HepG2 (cell line): Measurements from ENCODE around the gene WDR81. TPM values are rescaled to one million over a fixed set of nuclear protein-coding genes. Genes with fewer than 3 reads are reported as not detected.
A peak's percentile ranks its signal among the peaks of the same experiment; 100 is the strongest.

ENCODE experiments used
- AGO1 ChIP-seq: fragments of 200-400 bp; formaldehyde crosslinking; IDR thresholded peaks from 2 replicates; pipeline ENCODE4 v1.6.1; 2017; ENCODE audit warnings: mild to moderate bottlenecking, low read depth, low read length, moderate library complexity; ENCODE audit not compliant: poor library complexity, severe bottlenecking
- ARNTL ChIP-seq: sonication (generic); formaldehyde crosslinking; IDR thresholded peaks from 2 replicates; pipeline ENCODE4 v1.4.0; 2020; ENCODE audit warnings: mild to moderate bottlenecking, missing genetic modification reagents
- BORCS8-MEF2B ChIP-seq: sonication (generic); formaldehyde crosslinking; IDR thresholded peaks from 2 replicates; pipeline ENCODE4 v1.8.0; 2022; ENCODE audit warnings: mild to moderate bottlenecking, missing genetic modification reagents
- ETV6 ChIP-seq: sonication (generic); formaldehyde crosslinking; conservative IDR thresholded peaks from 2 replicates; pipeline ENCODE4 v1.4.0; 2020; ENCODE audit warnings: missing genetic modification reagents
- FLYWCH1 ChIP-seq: sonication (generic); formaldehyde crosslinking; IDR thresholded peaks from 2 replicates; pipeline ENCODE4 v1.8.1; 2023; ENCODE audit warnings: mild to moderate bottlenecking, missing genetic modification reagents
- HOXD1 ChIP-seq: sonication (generic); formaldehyde crosslinking; IDR thresholded peaks from 2 replicates; pipeline ENCODE4 v1.5.0; 2020; ENCODE audit warnings: missing genetic modification reagents
- MAFG ChIP-seq: sonication (generic); formaldehyde crosslinking; IDR thresholded peaks from 2 replicates; pipeline ENCODE4 v1.5.1; 2020; ENCODE audit warnings: mild to moderate bottlenecking, missing genetic modification reagents
- MIXL1 ChIP-seq: IDR thresholded peaks from 2 replicates; pipeline ENCODE4 v1.6.1; 2016
- MYC ChIP-seq: sonication (generic); formaldehyde crosslinking; IDR thresholded peaks from 2 replicates; pipeline ENCODE4 v1.9.0; 2021; ENCODE audit warnings: missing genetic modification reagents, borderline replicate concordance
- MYNN ChIP-seq: sonication (generic); formaldehyde crosslinking; IDR thresholded peaks from 2 replicates; pipeline ENCODE4 v1.4.0; 2020; ENCODE audit warnings: mild to moderate bottlenecking, low read depth, missing genetic modification reagents
- NFIC ChIP-seq: IDR thresholded peaks from 2 replicates; pipeline ENCODE4 v1.6.1; 2012; ENCODE audit warnings: mild to moderate bottlenecking, low read length, inconsistent platforms
- POLR2A ChIP-seq, 2 experiments: IDR thresholded peaks; 2 replicates each; pipeline ENCODE4 v1.6.1; 2011; ENCODE audit warnings: low read depth in 2 of 2, low read length in 2 of 2, mild to moderate bottlenecking in 1 of 2, moderate library complexity in 1 of 2; ENCODE audit not compliant: insufficient read depth in 1 of 2
- SIN3A ChIP-seq: IDR thresholded peaks from 2 replicates; pipeline ENCODE4 v1.6.1; 2011; ENCODE audit warnings: low read depth, mild to moderate bottlenecking, control low read depth, low read length, borderline replicate concordance
- ZFP36 ChIP-seq: fragments of 150-350 bp; IDR thresholded peaks from 2 replicates; pipeline ENCODE4 v1.6.1; 2018; ENCODE audit warnings: borderline replicate concordance, low read length, low read depth; ENCODE audit not compliant: partially characterized antibody
- ZFX ChIP-seq: sonication (generic); formaldehyde crosslinking; IDR thresholded peaks from 2 replicates; pipeline ENCODE4 v1.4.0; 2020; ENCODE audit warnings: mild to moderate bottlenecking, low read depth, missing genetic modification reagents, moderate library complexity
- ZMYM3 ChIP-seq: sonication (generic); formaldehyde crosslinking; IDR thresholded peaks from 2 replicates; pipeline ENCODE4 v1.5.1; 2020; ENCODE audit warnings: mild to moderate bottlenecking, missing genetic modification reagents
- ZNF12 ChIP-seq: sonication (generic); formaldehyde crosslinking; IDR thresholded peaks from 2 replicates; pipeline ENCODE4 v1.5.0; 2020; ENCODE audit warnings: missing genetic modification reagents
- ZNF143 ChIP-seq: sonication (generic); formaldehyde crosslinking; IDR thresholded peaks from 2 replicates; pipeline ENCODE4 v1.4.0; 2020; ENCODE audit warnings: missing genetic modification reagents
- ZNF253 ChIP-seq: sonication (generic); formaldehyde crosslinking; IDR thresholded peaks from 2 replicates; pipeline ENCODE4 v1.8.0; 2022; ENCODE audit warnings: mild to moderate bottlenecking, missing genetic modification reagents, borderline replicate concordance
- ZNF430 ChIP-seq: sonication (generic); formaldehyde crosslinking; IDR thresholded peaks from 2 replicates; pipeline ENCODE4 v1.9.0; 2021; ENCODE audit warnings: mild to moderate bottlenecking, missing genetic modification reagents
- ZNF496 ChIP-seq: sonication (generic); formaldehyde crosslinking; IDR thresholded peaks from 2 replicates; pipeline ENCODE4 v1.8.1; 2023; ENCODE audit warnings: mild to moderate bottlenecking, moderate library complexity, missing genetic modification reagents; ENCODE audit not compliant: insufficient replicate concordance
- ZNF549 ChIP-seq: sonication (generic); formaldehyde crosslinking; IDR thresholded peaks from 2 replicates; pipeline ENCODE4 v1.5.0; 2020; ENCODE audit warnings: missing genetic modification reagents
- ZNF607 ChIP-seq: sonication (generic); formaldehyde crosslinking; IDR thresholded peaks from 2 replicates; pipeline ENCODE4 v1.5.1; 2020; ENCODE audit warnings: missing genetic modification reagents, mild to moderate bottlenecking, borderline replicate concordance
- polyA plus RNA-seq, 8 experiments: library from polyadenylated mRNA; depleted of rRNA in 3 of 8; stranded (reverse) in 7 of 8; unstranded in 1 of 8; fragments of >200 nt; fragmentation: Illumina TruSeq in 4 of 8; extraction: Trizol in 4 of 8; gene quantifications; 2 replicates each; pipeline versions ENCODE4 v1.2.1 to v1.2.3, GENCODE V29; 2011 to 2016; ENCODE audit warnings: low read depth in 4 of 8, missing spikeins in 1 of 8, mixed read lengths in 1 of 8; ENCODE audit not compliant: insufficient read depth in 1 of 8
- total RNA-seq, 5 experiments: library from RNA; depleted of rRNA; stranded (reverse); fragments of >200 nt; fragmentation: Illumina TruSeq; extraction: Trizol; gene quantifications; 2 replicates each; pipeline ENCODE4 v1.2.3, GENCODE V29; 2016; ENCODE audit warnings: low read depth in 1 of 5
- TF ChIP-seq, protein P1 (sequence below): sonication (generic); formaldehyde crosslinking; IDR thresholded peaks from 2 replicates; pipeline ENCODE4 v1.5.0; 2020; ENCODE audit warnings: missing genetic modification reagents
- TF ChIP-seq, protein P2 (sequence below): IDR thresholded peaks from 2 replicates; pipeline ENCODE4 v1.4.0; 2020; ENCODE audit warnings: mild to moderate bottlenecking, missing genetic modification reagents
- TF ChIP-seq, protein P3 (sequence below): sonication (generic); formaldehyde crosslinking; IDR thresholded peaks from 2 replicates; pipeline ENCODE4 v1.4.0; 2020; ENCODE audit warnings: missing genetic modification reagents

WDR81 gene
- total and polyA plus RNA-seq, 2 of the 13 experiments (the other 11 are each of a cell fraction or from before 2014, with no cell fraction given) = 9.1 to 16.7 TPM

DNA sequence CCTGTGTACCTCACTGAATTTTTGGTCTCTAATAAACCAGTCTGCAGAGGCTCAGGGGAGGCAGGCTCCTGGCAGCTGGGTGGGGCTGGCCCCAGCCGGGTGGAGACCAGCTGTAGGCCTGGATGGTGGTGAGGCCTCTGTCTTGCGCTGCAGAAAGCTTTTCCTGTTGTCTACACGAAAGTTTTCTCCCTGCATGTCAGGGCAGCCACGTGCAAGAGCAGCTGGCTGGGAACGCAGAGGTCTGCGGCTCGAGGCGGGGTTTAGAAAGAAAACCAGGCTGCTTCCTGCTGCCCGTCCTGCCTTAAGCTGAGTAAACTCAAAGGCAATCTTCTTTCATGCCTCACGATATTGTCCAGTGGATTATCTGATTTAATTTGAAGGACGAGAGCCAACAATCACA, 39.8 kb downstream of the WDR81 start (continued):
- TF ChIP-seq SIN3A (0 out of 2 replicates have a peak, but pooled peaks have one; percentile 39), MAFG (CRISPR knock-in tag) (no peak), ZNF496 (CRISPR knock-in tag) (no peak), MIXL1 (CRISPR knock-in tag) (no peak), ZMYM3 (CRISPR knock-in tag) (no peak), ARNTL (no peak; the same call in 1 of the 2 replicates), FLYWCH1 (CRISPR knock-in tag) (no peak), POLR2A (IDR thresholded peaks at IDR 0.05; ENCODE audit: insufficient read depth in 1 of 2, low read depth in 2 of 2, low read length in 2 of 2) (0 out of 4 replicates have a peak, but pooled peaks of 1 of the 2 experiments have one; percentile 18), ZNF12 (no peak), AGO1 (no peak), ZNF549 (CRISPR knock-in tag) (no peak), HOXD1 (CRISPR knock-in tag) (no peak), ZNF253 (CRISPR knock-in tag) (no peak), MYC (CRISPR knock-in tag) (peak; percentile 79), ETV6 (CRISPR knock-in tag) (no peak), NFIC (no peak), MYNN (CRISPR knock-in tag) (no peak), ZFX (CRISPR knock-in tag) (peak; percentile 47), ZNF143 (CRISPR knock-in tag) (0 out of 2 replicates have a peak, but pooled peaks have one; percentile 20), BORCS8-MEF2B (CRISPR knock-in tag) (no peak), ZNF607 (no peak), ZFP36 (no peak), ZNF430 (CRISPR knock-in tag) (0 out of 2 replicates have a peak, but pooled peaks have one; percentile 9)
- TF ChIP-seq, protein P1, sequence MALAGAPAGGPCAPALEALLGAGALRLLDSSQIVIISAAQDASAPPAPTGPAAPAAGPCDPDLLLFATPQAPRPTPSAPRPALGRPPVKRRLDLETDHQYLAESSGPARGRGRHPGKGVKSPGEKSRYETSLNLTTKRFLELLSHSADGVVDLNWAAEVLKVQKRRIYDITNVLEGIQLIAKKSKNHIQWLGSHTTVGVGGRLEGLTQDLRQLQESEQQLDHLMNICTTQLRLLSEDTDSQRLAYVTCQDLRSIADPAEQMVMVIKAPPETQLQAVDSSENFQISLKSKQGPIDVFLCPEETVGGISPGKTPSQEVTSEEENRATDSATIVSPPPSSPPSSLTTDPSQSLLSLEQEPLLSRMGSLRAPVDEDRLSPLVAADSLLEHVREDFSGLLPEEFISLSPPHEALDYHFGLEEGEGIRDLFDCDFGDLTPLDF (CRISPR knock-in tag) = no peak
- TF ChIP-seq, protein P2, sequence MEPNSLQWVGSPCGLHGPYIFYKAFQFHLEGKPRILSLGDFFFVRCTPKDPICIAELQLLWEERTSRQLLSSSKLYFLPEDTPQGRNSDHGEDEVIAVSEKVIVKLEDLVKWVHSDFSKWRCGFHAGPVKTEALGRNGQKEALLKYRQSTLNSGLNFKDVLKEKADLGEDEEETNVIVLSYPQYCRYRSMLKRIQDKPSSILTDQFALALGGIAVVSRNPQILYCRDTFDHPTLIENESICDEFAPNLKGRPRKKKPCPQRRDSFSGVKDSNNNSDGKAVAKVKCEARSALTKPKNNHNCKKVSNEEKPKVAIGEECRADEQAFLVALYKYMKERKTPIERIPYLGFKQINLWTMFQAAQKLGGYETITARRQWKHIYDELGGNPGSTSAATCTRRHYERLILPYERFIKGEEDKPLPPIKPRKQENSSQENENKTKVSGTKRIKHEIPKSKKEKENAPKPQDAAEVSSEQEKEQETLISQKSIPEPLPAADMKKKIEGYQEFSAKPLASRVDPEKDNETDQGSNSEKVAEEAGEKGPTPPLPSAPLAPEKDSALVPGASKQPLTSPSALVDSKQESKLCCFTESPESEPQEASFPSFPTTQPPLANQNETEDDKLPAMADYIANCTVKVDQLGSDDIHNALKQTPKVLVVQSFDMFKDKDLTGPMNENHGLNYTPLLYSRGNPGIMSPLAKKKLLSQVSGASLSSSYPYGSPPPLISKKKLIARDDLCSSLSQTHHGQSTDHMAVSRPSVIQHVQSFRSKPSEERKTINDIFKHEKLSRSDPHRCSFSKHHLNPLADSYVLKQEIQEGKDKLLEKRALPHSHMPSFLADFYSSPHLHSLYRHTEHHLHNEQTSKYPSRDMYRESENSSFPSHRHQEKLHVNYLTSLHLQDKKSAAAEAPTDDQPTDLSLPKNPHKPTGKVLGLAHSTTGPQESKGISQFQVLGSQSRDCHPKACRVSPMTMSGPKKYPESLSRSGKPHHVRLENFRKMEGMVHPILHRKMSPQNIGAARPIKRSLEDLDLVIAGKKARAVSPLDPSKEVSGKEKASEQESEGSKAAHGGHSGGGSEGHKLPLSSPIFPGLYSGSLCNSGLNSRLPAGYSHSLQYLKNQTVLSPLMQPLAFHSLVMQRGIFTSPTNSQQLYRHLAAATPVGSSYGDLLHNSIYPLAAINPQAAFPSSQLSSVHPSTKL (CRISPR knock-in tag) = no peak
- TF ChIP-seq, protein P3, sequence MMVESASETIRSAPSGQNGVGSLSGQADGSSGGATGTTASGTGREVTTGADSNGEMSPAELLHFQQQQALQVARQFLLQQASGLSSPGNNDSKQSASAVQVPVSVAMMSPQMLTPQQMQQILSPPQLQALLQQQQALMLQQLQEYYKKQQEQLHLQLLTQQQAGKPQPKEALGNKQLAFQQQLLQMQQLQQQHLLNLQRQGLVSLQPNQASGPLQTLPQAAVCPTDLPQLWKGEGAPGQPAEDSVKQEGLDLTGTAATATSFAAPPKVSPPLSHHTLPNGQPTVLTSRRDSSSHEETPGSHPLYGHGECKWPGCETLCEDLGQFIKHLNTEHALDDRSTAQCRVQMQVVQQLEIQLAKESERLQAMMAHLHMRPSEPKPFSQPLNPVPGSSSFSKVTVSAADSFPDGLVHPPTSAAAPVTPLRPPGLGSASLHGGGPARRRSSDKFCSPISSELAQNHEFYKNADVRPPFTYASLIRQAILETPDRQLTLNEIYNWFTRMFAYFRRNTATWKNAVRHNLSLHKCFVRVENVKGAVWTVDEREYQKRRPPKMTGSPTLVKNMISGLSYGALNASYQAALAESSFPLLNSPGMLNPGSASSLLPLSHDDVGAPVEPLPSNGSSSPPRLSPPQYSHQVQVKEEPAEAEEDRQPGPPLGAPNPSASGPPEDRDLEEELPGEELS (CRISPR knock-in tag) = no peak
